HepG2 (cell line): Measurements from ENCODE around the gene LRP10. TPM values are rescaled to one million over a fixed set of nuclear protein-coding genes. Genes with fewer than 3 reads are reported as not detected.

Source experiments
- ATRX ChIP-seq: sonication (generic); formaldehyde crosslinking; IDR thresholded peaks from 2 replicates; pipeline ENCODE4 v1.4.0; 2020; ENCODE audit warnings: missing genetic modification reagents, borderline replicate concordance
- HMG20B ChIP-seq: conservative IDR thresholded peaks from 2 replicates; pipeline ENCODE4 v1.6.1; 2016; ENCODE audit warnings: missing genetic modification reagents, missing compliant biosample characterization
- KDM6A ChIP-seq: IDR thresholded peaks from 2 replicates; pipeline ENCODE4 v1.6.1; 2016; ENCODE audit warnings: low read depth
- PAX8 ChIP-seq: sonication (generic); formaldehyde crosslinking; IDR thresholded peaks from 2 replicates; pipeline ENCODE4 v1.8.0; 2022; ENCODE audit warnings: mild to moderate bottlenecking, missing genetic modification reagents, borderline replicate concordance
- SAFB2 ChIP-seq: sonication (generic); formaldehyde crosslinking; IDR thresholded peaks from 2 replicates; pipeline ENCODE4 v1.5.1; 2020; ENCODE audit warnings: missing genetic modification reagents, low read depth, mild to moderate bottlenecking, borderline replicate concordance
- SALL1 ChIP-seq: sonication (generic); formaldehyde crosslinking; IDR thresholded peaks from 2 replicates; pipeline ENCODE4 v1.8.0; 2022; ENCODE audit warnings: mild to moderate bottlenecking, missing genetic modification reagents
- SMAD9 ChIP-seq: sonication (generic); formaldehyde crosslinking; IDR thresholded peaks from 2 replicates; pipeline ENCODE4 v1.5.1; 2020; ENCODE audit warnings: mild to moderate bottlenecking, missing genetic modification reagents
- SMARCC2 ChIP-seq: fragments of 450-650 bp; IDR thresholded peaks from 2 replicates; pipeline ENCODE4 v1.6.1; 2017; ENCODE audit warnings: antibody characterized with exemption, mild to moderate bottlenecking
- TBL1XR1 ChIP-seq: fragments of 150-350 bp; IDR thresholded peaks from 2 replicates; pipeline ENCODE4 v1.6.1; 2014; ENCODE audit warnings: borderline replicate concordance, low read length; ENCODE audit not compliant: partially characterized antibody
- ZFP36L1 ChIP-seq: sonication (generic); formaldehyde crosslinking; IDR thresholded peaks from 2 replicates; pipeline ENCODE4 v1.8.0; 2022; ENCODE audit warnings: mild to moderate bottlenecking, missing genetic modification reagents, moderate library complexity
- ZNF333 ChIP-seq: sonication (generic); formaldehyde crosslinking; IDR thresholded peaks from 2 replicates; pipeline ENCODE4 v1.4.0; 2020; ENCODE audit warnings: mild to moderate bottlenecking, missing genetic modification reagents, borderline replicate concordance
- ZNF496 ChIP-seq: sonication (generic); formaldehyde crosslinking; IDR thresholded peaks from 2 replicates; pipeline ENCODE4 v1.8.1; 2023; ENCODE audit warnings: mild to moderate bottlenecking, moderate library complexity, missing genetic modification reagents; ENCODE audit not compliant: insufficient replicate concordance
- ZNF543 ChIP-seq: sonication (generic); formaldehyde crosslinking; IDR thresholded peaks from 2 replicates; pipeline ENCODE4 v1.4.0; 2020; ENCODE audit warnings: mild to moderate bottlenecking, missing genetic modification reagents
- ZNF768 ChIP-seq: sonication (generic); formaldehyde crosslinking; IDR thresholded peaks from 2 replicates; pipeline ENCODE4 v1.4.0; 2020; ENCODE audit warnings: missing genetic modification reagents
- ZNF781 ChIP-seq: sonication (generic); formaldehyde crosslinking; IDR thresholded peaks from 2 replicates; pipeline ENCODE4 v1.5.1; 2020; ENCODE audit warnings: borderline replicate concordance, mild to moderate bottlenecking, missing genetic modification reagents; ENCODE audit errors: not compliant biosample characterization
- ZNF83 ChIP-seq: sonication (generic); formaldehyde crosslinking; IDR thresholded peaks from 2 replicates; pipeline ENCODE4 v1.4.0; 2020; ENCODE audit warnings: missing genetic modification reagents, mild to moderate bottlenecking, borderline replicate concordance
- ZSCAN9 ChIP-seq: IDR thresholded peaks from 2 replicates; pipeline ENCODE4 v1.6.1; 2016; ENCODE audit warnings: borderline replicate concordance
- polyA plus RNA-seq, 8 experiments: library from polyadenylated mRNA; depleted of rRNA in 3 of 8; stranded (reverse) in 7 of 8; unstranded in 1 of 8; fragments of >200 nt; fragmentation: Illumina TruSeq in 4 of 8; extraction: Trizol in 4 of 8; gene quantifications; 2 replicates each; pipeline versions ENCODE4 v1.2.1 to v1.2.3, GENCODE V29; 2011 to 2016; ENCODE audit warnings: low read depth in 4 of 8, missing spikeins in 1 of 8, mixed read lengths in 1 of 8; ENCODE audit not compliant: insufficient read depth in 1 of 8
- total RNA-seq, 5 experiments: library from RNA; depleted of rRNA; stranded (reverse); fragments of >200 nt; fragmentation: Illumina TruSeq; extraction: Trizol; gene quantifications; 2 replicates each; pipeline ENCODE4 v1.2.3, GENCODE V29; 2016; ENCODE audit warnings: low read depth in 1 of 5
- TF ChIP-seq, protein P1 (sequence below): IDR thresholded peaks from 2 replicates; pipeline ENCODE4 v1.6.1; 2016; ENCODE audit warnings: low read depth, control low read depth
- TF ChIP-seq, protein P2 (sequence below): sonication (generic); formaldehyde crosslinking; IDR thresholded peaks from 2 replicates; pipeline ENCODE4 v1.5.1; 2020; ENCODE audit warnings: mild to moderate bottlenecking, missing genetic modification reagents
- TF ChIP-seq, protein P3 (sequence below): sonication (generic); formaldehyde crosslinking; IDR thresholded peaks from 2 replicates; pipeline ENCODE4 v1.5.1; 2020; ENCODE audit warnings: mild to moderate bottlenecking, missing genetic modification reagents, moderate library complexity

Gene LRP10
- total and polyA plus RNA-seq, 2 of the 13 experiments (the other 11 are each of a cell fraction or from before 2014, with no cell fraction given), result 16.9 to 45.2 TPM

DNA sequence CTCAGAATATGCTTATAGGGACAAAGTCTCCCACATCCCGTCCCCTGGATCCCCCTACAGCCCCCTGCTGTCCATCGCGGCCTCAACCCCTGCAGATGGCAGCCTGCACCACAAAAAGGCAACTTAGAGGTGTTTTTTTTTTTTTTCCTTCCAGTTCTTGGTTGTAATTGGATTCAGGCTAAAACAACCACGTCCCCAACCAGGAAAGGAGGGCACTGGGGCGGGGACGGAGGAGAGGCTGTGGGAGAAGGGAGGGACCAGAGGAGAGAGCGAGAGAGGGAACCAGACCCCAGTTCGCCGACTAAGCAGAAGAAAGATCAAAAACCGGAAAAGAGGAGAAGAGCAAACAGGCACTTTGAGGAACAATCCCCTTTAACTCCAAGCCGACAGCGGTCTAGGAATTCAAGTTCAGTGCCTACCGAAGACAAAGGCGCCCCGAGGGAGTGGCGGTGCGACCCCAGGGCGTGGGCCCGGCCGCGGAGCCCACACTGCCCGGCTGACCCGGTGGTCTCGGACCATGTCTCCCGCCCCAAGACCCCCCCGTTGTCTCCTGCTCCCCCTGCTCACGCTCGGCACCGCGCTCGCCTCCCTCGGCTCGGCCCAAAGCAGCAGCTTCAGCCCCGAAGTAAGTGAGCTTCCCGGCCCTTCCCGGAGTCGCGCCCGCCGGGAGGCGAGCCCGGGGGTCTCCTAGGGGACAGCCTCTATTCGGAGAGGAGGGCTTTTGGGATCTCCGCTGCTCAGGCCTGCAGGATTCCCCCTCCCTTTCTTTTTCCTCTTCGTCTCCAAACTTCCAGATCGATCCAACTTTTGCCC is 35.0 kb upstream of the LRP10 start, which contains the start of gene MMP14 (continued):
- TF ChIP-seq ZSCAN9 (CRISPR knock-in tag) (no peak), TBL1XR1 (no peak), ZFP36L1 (no peak), ZNF83 (CRISPR knock-in tag) (no peak), ATRX (CRISPR knock-in tag) (no peak), ZNF496 (CRISPR knock-in tag) (no peak), SAFB2 (CRISPR knock-in tag) (no peak), ZNF333 (no peak; the same call in 1 of the 2 replicates), ZNF781 (CRISPR knock-in tag) (no peak), KDM6A (CRISPR knock-in tag) (no peak), PAX8 (CRISPR knock-in tag) (no peak), SMARCC2 (no peak), SMAD9 (CRISPR knock-in tag) (no peak), ZNF768 (CRISPR knock-in tag) (no peak; the same call in 1 of the 2 replicates), SALL1 (CRISPR knock-in tag) (no peak), ZNF543 (CRISPR knock-in tag) (no peak), HMG20B (CRISPR knock-in tag) (no peak)
- TF ChIP-seq, protein P1, sequence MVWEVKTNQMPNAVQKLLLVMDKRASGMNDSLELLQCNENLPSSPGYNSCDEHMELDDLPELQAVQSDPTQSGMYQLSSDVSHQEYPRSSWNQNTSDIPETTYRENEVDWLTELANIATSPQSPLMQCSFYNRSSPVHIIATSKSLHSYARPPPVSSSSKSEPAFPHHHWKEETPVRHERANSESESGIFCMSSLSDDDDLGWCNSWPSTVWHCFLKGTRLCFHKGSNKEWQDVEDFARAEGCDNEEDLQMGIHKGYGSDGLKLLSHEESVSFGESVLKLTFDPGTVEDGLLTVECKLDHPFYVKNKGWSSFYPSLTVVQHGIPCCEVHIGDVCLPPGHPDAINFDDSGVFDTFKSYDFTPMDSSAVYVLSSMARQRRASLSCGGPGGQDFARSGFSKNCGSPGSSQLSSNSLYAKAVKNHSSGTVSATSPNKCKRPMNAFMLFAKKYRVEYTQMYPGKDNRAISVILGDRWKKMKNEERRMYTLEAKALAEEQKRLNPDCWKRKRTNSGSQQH (CRISPR knock-in tag), result no peak
- TF ChIP-seq, protein P2, sequence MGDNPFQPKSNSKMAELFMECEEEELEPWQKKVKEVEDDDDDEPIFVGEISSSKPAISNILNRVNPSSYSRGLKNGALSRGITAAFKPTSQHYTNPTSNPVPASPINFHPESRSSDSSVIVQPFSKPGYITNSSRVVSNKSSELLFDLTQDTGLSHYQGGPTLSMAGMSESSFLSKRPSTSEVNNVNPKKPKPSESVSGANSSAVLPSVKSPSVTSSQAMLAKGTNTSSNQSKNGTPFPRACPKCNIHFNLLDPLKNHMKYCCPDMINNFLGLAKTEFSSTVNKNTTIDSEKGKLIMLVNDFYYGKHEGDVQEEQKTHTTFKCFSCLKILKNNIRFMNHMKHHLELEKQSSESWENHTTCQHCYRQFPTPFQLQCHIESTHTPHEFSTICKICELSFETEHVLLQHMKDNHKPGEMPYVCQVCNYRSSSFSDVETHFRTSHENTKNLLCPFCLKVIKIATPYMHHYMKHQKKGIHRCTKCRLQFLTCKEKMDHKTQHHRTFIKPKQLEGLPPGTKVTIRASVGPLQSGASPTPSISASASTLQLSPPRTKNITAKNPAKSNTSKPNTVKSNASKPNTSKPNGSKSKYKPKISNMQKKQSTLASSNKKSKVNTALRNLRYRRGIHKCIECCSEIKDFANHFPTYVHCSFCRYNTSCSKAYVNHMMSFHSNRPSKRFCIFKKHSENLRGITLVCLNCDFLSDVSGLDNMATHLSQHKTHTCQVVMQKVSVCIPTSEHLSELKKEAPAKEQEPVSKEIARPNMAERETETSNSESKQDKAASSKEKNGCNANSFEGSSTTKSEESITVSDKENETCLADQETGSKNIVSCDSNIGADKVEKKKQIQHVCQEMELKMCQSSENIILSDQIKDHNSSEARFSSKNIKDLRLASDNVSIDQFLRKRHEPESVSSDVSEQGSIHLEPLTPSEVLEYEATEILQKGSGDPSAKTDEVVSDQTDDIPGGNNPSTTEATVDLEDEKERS (CRISPR knock-in tag), result peak; percentile 85
- TF ChIP-seq, protein P3, sequence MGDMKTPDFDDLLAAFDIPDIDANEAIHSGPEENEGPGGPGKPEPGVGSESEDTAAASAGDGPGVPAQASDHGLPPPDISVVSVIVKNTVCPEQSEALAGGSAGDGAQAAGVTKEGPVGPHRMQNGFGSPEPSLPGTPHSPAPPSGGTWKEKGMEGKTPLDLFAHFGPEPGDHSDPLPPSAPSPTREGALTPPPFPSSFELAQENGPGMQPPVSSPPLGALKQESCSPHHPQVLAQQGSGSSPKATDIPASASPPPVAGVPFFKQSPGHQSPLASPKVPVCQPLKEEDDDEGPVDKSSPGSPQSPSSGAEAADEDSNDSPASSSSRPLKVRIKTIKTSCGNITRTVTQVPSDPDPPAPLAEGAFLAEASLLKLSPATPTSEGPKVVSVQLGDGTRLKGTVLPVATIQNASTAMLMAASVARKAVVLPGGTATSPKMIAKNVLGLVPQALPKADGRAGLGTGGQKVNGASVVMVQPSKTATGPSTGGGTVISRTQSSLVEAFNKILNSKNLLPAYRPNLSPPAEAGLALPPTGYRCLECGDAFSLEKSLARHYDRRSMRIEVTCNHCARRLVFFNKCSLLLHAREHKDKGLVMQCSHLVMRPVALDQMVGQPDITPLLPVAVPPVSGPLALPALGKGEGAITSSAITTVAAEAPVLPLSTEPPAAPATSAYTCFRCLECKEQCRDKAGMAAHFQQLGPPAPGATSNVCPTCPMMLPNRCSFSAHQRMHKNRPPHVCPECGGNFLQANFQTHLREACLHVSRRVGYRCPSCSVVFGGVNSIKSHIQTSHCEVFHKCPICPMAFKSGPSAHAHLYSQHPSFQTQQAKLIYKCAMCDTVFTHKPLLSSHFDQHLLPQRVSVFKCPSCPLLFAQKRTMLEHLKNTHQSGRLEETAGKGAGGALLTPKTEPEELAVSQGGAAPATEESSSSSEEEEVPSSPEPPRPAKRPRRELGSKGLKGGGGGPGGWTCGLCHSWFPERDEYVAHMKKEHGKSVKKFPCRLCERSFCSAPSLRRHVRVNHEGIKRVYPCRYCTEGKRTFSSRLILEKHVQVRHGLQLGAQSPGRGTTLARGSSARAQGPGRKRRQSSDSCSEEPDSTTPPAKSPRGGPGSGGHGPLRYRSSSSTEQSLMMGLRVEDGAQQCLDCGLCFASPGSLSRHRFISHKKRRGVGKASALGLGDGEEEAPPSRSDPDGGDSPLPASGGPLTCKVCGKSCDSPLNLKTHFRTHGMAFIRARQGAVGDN (CRISPR knock-in tag), result no peak
